KMS-11 (cell line): ENCODE data around the gene NACC1.

Source experiments
- H2AFZ ChIP-seq: fragments of 200-600 bp; sonication (generic); 2 replicates; pipeline ENCODE4 v1.6.1; 2016; ENCODE audit warnings: antibody characterized with exemption, mixed run types, low read depth
- H3K27ac ChIP-seq: fragments of 200-600 bp; sonication (generic); 2 replicates; pipeline ENCODE4 v1.6.1; 2016; ENCODE audit warnings: mild to moderate bottlenecking, mixed run types
- H3K27me3 ChIP-seq: fragments of 200-600 bp; sonication (generic); 2 replicates; pipeline ENCODE4 v1.6.1; 2017; ENCODE audit warnings: mild to moderate bottlenecking, low read depth, mixed run types, moderate library complexity; ENCODE audit not compliant: insufficient read depth
- H3K36me3 ChIP-seq: fragments of 200-600 bp; sonication (generic); 2 replicates; pipeline ENCODE4 v1.6.1; 2017; ENCODE audit warnings: mild to moderate bottlenecking, mixed run types; ENCODE audit not compliant: insufficient read depth
- H3K4me1 ChIP-seq: fragments of 200-600 bp; sonication (generic); 2 replicates; pipeline ENCODE4 v1.6.1; 2016; ENCODE audit warnings: mild to moderate bottlenecking, low read depth, mixed run types; ENCODE audit not compliant: poor library complexity, severe bottlenecking
- H3K4me2 ChIP-seq: fragments of 200-600 bp; sonication (generic); 2 replicates; pipeline ENCODE4 v1.7.0; 2016; ENCODE audit warnings: mild to moderate bottlenecking, mixed run types
- H3K4me3 ChIP-seq: fragments of 200-600 bp; sonication (generic); IDR thresholded peaks from 2 replicates; pipeline ENCODE4 v1.6.1; 2017; ENCODE audit warnings: low read depth, low read length, mixed read lengths; ENCODE audit not compliant: insufficient read depth
- H3K79me2 ChIP-seq: fragments of 200-600 bp; sonication (generic); 2 replicates; pipeline ENCODE4 v1.6.1; 2016; ENCODE audit warnings: low read depth, mixed run types; ENCODE audit not compliant: insufficient read depth
- H3K9ac ChIP-seq: fragments of 200-600 bp; sonication (generic); 2 replicates; pipeline ENCODE4 v1.6.1; 2016; ENCODE audit warnings: mild to moderate bottlenecking, mixed run types
- H4K20me1 ChIP-seq: fragments of 200-600 bp; sonication (generic); 2 replicates; pipeline ENCODE4 v1.6.1; 2016; ENCODE audit warnings: mild to moderate bottlenecking, mixed run types; ENCODE audit not compliant: insufficient read depth
- TF ChIP-seq, protein P1 (sequence below): fragments of 200-600 bp; sonication (generic); conservative IDR thresholded peaks from 2 replicates; pipeline ENCODE4 v1.6.1; 2017; ENCODE audit warnings: low read depth, mild to moderate bottlenecking, antibody characterized with exemption, low read length, moderate library complexity, mixed read lengths

Gene NACC1

DNA sequence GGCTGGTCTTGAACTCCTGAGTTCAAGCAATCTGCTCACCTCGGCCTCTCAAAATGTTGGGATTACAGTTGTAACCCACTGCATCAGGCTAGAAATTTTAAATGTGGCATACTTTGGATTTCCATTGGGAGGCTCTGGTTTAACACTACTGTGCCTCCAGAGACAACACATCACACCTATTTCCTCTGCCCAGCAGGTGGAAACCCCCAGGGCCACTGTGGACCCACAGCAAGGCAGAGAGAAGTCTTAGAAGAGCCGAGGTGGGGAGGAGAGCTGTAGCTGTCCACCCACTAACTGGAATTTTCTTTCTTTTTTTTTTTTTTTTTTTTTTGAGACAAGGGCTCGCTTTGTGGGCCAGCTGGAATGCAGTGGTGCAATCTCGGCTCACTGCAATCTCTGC lies 71.5 kb downstream of the NACC1 start:
- Histone ChIP-seq H2AFZ (no peak overlapping the region), H3K27ac (no peak overlapping the region), H3K27me3 (peaks cover 28% of the 10 kb centered on the region; the same call in 1 of the 2 replicates), H3K4me3 (no peak overlapping the region), H3K9ac (no peak overlapping the region), H3K4me1 (peaks cover 6% of the 10 kb centered on the region), H3K36me3 (no peaks in the 10 kb centered on the region), H3K79me2 (no peaks in the 10 kb centered on the region), H3K4me2 (no peak overlapping the region), H4K20me1 (no peaks in the 10 kb centered on the region)
- TF ChIP-seq, protein P1, sequence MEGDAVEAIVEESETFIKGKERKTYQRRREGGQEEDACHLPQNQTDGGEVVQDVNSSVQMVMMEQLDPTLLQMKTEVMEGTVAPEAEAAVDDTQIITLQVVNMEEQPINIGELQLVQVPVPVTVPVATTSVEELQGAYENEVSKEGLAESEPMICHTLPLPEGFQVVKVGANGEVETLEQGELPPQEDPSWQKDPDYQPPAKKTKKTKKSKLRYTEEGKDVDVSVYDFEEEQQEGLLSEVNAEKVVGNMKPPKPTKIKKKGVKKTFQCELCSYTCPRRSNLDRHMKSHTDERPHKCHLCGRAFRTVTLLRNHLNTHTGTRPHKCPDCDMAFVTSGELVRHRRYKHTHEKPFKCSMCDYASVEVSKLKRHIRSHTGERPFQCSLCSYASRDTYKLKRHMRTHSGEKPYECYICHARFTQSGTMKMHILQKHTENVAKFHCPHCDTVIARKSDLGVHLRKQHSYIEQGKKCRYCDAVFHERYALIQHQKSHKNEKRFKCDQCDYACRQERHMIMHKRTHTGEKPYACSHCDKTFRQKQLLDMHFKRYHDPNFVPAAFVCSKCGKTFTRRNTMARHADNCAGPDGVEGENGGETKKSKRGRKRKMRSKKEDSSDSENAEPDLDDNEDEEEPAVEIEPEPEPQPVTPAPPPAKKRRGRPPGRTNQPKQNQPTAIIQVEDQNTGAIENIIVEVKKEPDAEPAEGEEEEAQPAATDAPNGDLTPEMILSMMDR = no peak
